GM18867 (cell line): Measurements from ENCODE around the gene FAM47E.

Experiments used
- ATAC-seq: cut with Tn5 transposase; IDR thresholded peaks from one replicate; pipeline ENCODE4 v1.9.1; 2021; ENCODE audit warnings: mild to moderate bottlenecking, moderate library complexity; ENCODE audit not compliant: unreplicated experiment

The FAM47E gene

DNA sequence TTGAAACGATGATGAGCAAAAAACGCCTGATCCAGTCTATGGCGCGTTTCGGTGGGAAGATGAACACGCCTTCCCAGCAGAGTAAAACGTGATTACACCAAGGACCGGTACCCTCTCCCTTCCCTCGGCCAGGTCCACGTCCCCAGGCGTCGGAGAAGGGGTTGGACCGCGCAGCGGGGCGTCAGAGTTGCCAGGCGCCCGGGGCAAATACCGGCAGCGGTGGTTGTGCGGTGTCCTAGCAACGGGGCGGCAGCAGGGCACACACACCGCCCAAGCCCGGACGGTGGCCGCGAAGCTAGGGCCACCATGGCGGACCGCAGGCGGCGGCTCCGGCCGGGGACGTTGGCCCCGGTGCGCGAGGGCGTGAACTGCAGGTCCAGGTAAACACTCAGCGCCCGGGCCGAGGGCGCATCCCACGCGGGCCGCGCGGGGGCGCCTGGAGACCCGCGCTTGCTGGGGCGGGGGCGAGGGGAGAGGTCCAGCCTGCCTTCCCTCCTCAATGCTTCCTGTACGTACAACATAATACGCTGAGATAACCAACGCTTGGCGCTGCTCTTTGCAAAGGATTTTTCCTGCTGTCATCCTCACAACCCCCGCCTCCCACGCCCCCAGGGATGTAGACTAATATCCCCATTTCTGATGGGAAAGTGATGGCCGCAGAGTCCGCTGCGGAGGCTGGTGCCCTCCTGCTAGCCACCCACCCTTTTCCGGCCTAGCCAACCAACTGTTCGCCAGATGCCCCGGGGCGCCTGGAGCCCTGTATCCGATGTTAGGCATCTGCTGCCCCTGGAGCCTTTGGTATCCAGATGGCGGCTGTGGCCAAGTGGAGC is at the start of gene FAM47E:
Gene FAM47E (plus strand): TSS at position 281 of the 830 bp plus-strand sequence. CDS start 26 bp downstream, at position 307.
- no peak for ATAC-seq

- no peak for ATAC-seq
Observed at GRCh38 chr4:76203541-76203940, 48.0 kb upstream of the FAM47E start.

DNA sequence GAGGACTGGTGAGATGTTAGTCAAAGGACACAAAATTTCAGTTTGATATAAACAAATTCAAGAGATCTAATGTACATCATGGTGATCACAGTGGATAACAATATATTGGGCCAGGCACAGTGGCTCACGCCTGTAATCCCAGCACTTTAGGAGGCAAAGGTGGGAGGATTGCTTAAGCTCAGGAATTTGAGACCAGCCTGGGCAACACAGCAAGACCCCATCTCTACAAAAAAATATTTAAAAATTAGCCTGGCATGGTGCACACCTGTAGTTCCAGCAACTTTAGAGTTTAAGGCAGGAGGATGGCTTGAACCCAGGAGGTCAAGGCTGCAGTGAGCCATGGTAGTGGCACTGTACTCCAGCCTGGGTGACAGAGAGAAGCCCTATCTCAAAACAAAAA is 46.6 kb upstream of the FAM47E start:
- no peak for ATAC-seq

GRCh38 chr4:76205476-76205875 is 46.0 kb upstream of the FAM47E start:
- ATAC-seq, result no peak

DNA sequence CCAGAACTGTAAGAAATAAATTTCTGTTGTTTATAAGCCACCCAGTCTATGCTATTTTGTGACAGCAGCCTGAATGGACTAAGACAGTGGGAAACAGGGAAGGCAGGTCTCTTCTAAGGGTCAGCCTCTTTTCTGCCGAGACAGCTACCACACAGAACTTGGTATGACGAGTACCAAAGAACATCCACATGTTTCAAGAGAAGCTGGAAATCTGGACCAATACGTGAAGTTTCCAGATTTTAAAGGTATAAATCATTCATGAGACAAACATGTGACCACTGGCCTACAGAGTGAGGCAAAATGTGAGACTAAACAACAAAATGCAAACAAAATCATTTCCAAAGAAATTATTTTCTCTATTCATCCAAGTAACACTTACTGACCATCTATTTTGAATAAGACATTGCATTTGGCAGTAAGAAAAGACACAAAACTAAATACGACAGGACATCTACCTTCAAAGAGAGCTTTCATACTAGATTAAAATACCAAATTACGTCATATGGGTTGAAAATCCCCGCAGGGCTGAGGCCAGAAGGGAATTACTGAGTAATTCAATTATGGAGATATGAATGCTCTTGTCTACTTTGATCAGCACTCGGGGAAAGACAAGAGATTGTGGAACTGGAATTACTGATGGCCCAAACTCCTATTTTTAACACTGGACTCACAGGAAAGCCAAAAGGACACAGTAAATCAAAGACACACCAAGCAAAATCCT is 45.1 kb upstream of the FAM47E start:
- ATAC-seq, result no peak

- ATAC-seq, result no peak
Observed at GRCh38 chr4:76207549-76207948, 44.0 kb upstream of the FAM47E start.

DNA sequence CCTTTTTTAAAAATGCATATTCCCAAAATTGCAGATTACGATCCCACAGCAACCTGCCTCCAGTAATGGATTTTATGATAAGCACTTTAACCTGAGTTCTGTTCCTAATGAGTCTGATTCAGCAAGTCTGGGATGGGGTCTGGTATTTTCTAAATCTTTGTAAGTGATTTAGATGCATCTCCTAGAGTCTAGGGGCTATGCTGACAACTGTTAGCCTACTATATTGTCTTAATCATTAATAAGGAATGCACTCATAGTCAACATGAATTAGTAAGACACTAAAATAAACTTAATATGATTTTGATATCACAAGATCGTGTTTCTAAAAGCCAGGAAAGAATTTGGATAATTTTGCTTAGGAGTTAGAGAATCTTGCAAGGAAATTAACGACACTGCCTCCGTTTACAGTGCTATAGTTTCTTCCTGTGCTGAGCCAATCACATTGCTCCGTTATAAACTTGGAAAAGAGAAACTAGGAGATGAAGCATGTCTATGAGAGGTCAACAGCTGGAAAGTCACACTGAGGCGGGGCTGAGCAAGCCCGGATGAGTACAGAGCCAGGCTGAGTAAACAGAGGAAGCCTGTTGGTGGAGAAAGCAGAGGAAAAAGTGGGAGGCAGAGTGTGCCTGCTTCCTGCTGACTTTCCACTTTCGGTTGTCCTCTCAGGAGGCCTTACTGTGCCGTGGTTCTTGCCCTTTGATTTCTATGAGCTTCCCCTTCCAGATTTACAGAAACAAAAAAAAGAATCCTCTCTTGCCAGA is 43.3 kb upstream of the FAM47E start:
- no peak for ATAC-seq

GRCh38 chr4:76209881-76210280 is 41.6 kb upstream of the FAM47E start:
- ATAC-seq, result no peak

DNA sequence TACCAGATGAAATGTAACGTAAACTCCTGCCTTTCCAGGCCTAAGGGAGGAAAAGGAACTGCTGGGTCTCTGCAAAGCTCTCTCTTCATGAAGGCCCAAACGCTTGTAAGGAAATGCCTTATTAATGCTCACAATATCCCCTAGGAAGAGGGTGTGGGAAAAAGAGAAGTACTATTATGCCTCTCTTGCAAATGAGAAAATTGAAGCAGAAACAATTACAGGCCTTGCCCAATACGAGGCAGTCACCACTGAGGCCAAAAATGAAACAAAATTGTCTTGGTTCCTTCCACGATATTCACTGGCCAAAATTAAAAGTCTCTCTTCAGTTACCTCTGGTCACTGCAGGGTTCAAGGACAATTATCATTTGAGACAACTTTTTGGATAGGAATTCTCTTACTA is 41.1 kb upstream of the FAM47E start:
- no peak for ATAC-seq

GRCh38 chr4:76211769-76212708 is 39.5 kb upstream of the FAM47E start:
- ATAC-seq, result no peak

- no peak for ATAC-seq
Observed at GRCh38 chr4:76212851-76213414, 38.6 kb upstream of the FAM47E start.

GRCh38 chr4:76213415-76214176 is 37.9 kb upstream of the FAM47E start, which contains the start of gene SCARB2:
Gene SCARB2, minus strand, starts transcription at chr4:76213824. Its CDS starts 281 bp downstream, at chr4:76213543.
- ATAC-seq, result peak; percentile 83

DNA sequence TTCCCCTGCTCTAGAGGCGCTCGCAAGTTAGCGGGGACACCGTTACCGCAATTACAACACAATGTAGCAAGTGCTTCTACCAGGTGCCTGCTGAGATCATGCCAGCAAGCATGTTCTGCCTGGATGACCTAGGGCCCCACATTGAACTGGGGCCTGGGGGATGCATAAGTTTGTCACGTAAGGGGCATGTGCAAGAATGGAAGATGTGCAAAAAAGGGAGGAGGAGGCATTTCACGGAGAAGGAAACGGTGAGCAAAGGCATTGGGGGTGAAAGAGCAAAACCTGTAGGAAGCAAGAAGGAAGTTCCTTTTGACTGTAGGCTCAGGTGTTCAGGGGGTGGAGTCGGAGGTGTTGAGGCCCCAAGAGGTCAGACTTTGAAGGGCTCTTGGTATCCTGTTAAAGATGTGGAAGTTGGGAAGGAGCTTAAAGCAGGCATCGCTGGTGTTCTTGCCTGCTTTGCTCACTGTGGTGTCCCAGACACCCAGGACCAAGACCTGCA is 37.3 kb upstream of the FAM47E start:
- ATAC-seq, result no peak

GRCh38 chr4:76215077-76215476 is 36.4 kb upstream of the FAM47E start:
- no peak for ATAC-seq

DNA sequence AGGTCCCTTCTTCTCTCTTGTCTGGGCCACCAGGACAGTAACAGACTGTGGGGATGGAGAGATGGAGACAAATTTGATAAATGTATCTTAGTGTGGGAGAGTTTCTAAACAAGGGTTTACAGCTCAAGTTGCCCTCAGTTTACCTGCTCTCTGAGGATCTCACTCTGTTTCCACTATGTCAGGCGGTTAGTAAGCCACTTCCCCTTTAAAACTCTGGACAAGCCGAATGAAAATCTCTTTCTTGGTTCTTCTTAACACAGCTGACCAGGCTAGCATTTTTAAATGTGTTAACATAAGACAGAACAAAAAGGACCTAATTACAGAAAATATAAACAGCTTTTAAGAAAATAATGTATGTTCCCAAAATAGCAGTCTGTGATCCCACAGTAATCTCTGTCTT is 35.0 kb upstream of the FAM47E start:
- ATAC-seq, result no peak

GRCh38 chr4:76216975-76217814 is 34.3 kb upstream of the FAM47E start:
- ATAC-seq, result no peak

DNA sequence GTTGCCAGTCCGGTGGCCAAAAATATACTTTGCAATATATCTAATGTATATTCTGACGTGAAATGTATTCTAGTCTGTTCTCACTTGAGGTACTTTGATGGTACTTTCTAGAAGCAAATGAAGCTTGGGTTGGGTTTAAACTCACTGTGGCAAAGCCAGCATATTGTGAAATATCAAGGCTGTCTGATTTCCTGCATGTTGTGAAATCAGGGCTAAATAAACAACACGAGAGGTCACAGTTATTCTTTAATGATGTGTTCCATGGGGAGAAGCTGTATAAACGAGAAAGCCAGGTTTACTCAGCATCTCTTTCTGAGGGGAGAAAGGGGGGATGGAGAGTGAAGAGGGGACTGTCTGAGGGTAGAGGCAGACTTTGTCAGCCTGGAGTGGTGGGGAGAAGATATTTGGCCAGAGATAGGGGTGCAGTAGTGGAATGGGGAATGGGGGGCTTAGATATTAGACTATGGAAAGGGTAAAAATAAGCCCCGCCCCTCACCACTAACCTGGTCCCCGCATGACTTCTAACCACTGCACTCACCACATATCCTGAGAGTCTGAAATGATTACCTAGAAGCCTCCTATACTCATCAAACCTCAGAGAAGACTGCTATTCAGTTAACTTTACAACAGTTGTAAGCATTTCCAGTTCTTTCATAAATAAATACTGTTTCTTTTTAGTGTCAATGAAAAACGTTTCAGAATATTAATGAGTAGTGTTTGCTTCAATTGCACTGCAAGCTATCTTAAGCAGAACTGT is 32.0 kb upstream of the FAM47E start:
- ATAC-seq, result no peak
